ENCODE measurements around the gene MSL1. TPM values are rescaled to one million over a fixed set of nuclear protein-coding genes. Genes with fewer than 3 reads are reported as not detected.
A peak's percentile ranks its signal among the peaks of the same experiment; 100 is the strongest.

Gene MSL1
- total and polyA plus RNA-seq, 12 donors = 26.3 to 65.0 (median 40.4) TPM

DNA sequence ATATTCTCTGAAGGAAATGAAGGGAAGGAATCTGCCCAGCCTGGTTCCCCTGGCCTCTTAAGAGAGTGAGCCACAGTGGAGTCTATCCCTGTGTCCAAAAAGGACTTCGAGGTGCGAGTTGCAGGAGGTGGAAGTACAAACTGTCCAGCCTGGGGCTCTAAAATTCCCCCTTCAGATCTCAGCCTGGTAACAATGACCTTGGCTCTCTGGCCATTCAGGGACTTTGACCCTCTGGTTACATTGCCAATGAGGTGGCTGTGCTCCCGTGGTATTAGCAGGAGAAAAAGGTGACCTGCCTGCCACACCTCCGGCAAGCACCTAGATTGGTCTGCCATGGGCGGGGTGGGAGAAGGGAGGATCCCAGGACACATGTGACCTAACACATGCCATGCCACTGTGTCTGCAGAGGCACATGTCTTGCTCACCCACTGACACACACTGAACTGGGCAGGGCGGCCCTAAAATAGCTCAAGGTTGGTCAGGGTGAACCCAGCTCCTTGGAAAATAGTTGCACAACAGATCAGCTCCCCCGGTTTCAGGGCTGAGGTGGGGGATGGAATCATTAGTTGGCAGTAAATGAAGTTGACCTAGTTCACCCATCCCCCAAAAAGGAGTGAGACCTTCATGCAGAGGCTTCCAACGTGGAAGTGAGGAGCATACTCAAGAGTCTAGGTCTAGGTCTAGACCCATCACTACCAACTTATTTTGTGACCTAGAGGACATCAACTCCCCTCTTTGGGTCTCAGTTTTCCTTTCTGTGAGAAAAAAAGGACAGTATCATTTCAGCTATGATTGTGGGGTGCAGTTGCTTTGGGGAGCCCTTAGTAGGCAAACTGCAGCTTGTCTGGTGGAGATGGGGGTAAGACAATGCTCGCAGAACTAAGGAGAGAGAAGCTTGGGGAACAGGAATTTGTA lies 23.6 kb upstream of the MSL1 start:
- no peaks in the 10 kb centered on the region for H3K27me3 ChIP-seq
- 22 to 35% methylated on average over 9 of the region's 9 CpGs for WGBS, 2 donors
- H3K9me3 ChIP-seq = no peaks in the 10 kb centered on the region
- DNase-seq (peak; percentile 61 to 74), ATAC-seq (peak in 6 of 8 donors; percentile 5 to 43 (median 22))
- H3K36me3 ChIP-seq = peaks cover 0 to 55% (median 50%) of the 10 kb centered on the region in 9 donors
- peak overlapping the region in 9 of 10 donors; percentile 23 to 100 (median 82) for H3K4me3 ChIP-seq
- TF ChIP-seq, protein P1, sequence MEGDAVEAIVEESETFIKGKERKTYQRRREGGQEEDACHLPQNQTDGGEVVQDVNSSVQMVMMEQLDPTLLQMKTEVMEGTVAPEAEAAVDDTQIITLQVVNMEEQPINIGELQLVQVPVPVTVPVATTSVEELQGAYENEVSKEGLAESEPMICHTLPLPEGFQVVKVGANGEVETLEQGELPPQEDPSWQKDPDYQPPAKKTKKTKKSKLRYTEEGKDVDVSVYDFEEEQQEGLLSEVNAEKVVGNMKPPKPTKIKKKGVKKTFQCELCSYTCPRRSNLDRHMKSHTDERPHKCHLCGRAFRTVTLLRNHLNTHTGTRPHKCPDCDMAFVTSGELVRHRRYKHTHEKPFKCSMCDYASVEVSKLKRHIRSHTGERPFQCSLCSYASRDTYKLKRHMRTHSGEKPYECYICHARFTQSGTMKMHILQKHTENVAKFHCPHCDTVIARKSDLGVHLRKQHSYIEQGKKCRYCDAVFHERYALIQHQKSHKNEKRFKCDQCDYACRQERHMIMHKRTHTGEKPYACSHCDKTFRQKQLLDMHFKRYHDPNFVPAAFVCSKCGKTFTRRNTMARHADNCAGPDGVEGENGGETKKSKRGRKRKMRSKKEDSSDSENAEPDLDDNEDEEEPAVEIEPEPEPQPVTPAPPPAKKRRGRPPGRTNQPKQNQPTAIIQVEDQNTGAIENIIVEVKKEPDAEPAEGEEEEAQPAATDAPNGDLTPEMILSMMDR (IDR thresholded peaks at IDR 0.05) = no peak
- H3K27ac ChIP-seq = peak overlapping the region; percentile 81 to 99 (median 95)
- peaks cover 48 to 90% (median 79%) of the 10 kb centered on the region in 9 donors for H3K4me1 ChIP-seq
- intact Hi-C loops (cut with DNase I) = loop anchor here in 4 of 10 donors (2.0 to 10.0 kb wide), 3 partner anchors 23 to 187 kb away; partner anchors contain the start of genes THRA (in 2 of the 4) and CDC6 (in 1 of the 4)

DNA sequence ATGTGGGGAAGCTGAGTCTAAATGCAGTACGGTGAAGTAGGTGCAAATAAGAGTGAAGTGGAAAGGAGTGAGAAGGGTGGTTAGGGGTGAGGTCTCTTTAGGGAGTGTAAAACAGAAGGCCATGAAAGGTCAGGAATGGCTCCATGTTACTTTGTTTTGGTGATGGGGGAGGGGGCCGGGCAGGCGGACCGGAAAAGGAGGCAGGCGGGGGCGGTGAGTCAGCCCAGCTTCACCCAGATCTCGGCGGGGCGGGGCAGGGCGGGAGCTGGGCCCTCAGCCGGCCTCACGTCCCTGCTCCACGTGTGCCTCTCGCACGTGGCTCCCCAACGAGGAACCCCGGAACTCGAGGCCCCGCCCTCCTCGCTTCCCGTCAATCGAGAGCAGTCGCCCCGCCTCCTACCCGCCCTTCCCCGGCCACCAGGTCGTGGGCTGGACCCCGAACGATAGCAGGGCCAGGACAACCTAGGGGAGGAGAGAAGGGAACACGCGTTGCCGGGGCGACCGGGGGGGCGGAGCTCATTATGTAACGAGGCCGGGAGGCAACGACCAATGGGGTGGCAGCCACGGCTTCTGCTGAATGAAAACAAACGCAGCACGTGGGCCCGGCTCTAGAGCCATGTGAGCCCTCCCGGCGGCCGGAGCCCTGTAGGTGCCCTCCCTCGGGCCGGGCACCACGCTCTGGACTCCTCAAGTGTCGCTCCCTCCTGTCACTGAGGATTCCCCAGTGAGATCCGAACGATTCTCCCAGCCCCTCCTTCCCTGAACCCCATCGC lies 22.7 kb upstream of the MSL1 start:
- intact Hi-C loops (cut with DNase I) = loop anchor here in 6 of 10 donors (1.0 to 10.0 kb wide), 5 partner anchors 9 to 186 kb away; partner anchors contain the start of genes THRA (in 2 of the 6) and CDC6 (in 1 of the 6)
- Histone ChIP-seq H3K27me3 (no peaks in the 10 kb centered on the region), H3K4me3 (peak overlapping the region; percentile 59 to 100 (median 84)), H3K4me1 (peaks cover 52 to 90% (median 79%) of the 10 kb centered on the region in 9 donors), H3K36me3 (peaks cover 0 to 46% (median 41%) of the 10 kb centered on the region in 9 donors), H3K9me3 (no peaks in the 10 kb centered on the region), H3K27ac (peak overlapping the region; percentile 81 to 99 (median 95))
- DNase-seq (peak; percentile 100), ATAC-seq (peak; percentile 81 to 88 (median 84))
- TF ChIP-seq, protein P1 (IDR thresholded peaks at IDR 0.05) = no peak
- 1% methylated on average over 48 to 52 of the region's 52 CpGs for WGBS, 2 donors

DNA sequence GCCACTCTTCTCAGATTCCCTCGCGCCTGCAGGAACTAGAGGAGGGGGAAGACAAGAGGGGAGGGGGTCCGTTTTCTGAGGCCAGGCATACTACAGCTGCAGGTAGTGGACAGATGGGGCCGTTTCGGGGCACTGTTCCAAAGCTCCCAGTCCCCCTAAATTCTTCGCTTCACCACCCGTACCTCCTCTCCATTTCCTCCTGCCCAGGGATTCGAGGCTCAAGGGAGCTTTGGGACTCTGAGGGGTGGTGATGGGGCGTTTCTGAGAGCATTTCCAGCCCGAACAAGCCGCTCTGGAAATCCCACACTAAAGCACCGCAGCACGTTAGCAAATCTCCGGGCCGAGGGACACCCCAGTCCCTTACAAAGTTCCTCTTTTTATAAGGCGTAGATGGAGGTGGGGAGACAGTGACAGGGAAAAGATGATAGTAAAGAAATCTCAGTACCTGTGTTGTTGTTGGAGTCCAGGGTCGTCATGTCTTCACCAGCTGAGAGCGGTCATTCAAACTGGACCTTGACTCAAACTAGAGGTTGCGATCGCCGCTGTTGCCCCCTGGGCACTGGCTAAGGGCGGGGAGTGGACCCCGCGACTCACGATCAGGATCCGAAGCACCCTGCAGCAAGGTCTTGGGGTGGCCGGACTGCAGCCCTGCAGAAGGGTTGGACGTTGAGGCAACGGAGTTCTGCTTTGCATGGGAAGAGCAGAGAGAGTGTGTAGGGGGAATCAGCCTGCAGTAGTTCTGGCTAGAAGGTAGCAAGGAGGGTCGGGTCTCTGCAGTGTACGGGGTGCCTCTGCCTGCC lies 22.0 kb upstream of the MSL1 start:
- intact Hi-C loops (cut with DNase I) = loop anchor here in 6 of 10 donors (1.0 to 10.0 kb wide), 5 partner anchors 8 to 185 kb away; partner anchors contain the start of genes THRA (in 2 of the 6) and CDC6 (in 1 of the 6)
- DNase-seq = no peak
- WGBS, 2 donors = 0 to 1% methylated on average over 31 of the region's 31 CpGs
- no peaks in the 10 kb centered on the region for H3K27me3 ChIP-seq
- H3K36me3 ChIP-seq = peaks cover 0 to 38% (median 33%) of the 10 kb centered on the region in 9 donors
- peak overlapping the region; percentile 59 to 100 (median 84) for H3K4me3 ChIP-seq
- peaks cover 44 to 88% (median 77%) of the 10 kb centered on the region in 9 donors for H3K4me1 ChIP-seq
- TF ChIP-seq, protein P1 (IDR thresholded peaks at IDR 0.05) = no peak
- H3K27ac ChIP-seq = peak overlapping the region; percentile 81 to 99 (median 95)
- ATAC-seq = peak in 5 of 8 donors; percentile 0 to 6 (median 3)
- H3K9me3 ChIP-seq = no peaks in the 10 kb centered on the region
